ENCODE measurements around the gene EFHD2. TPM values are rescaled to one million over a fixed set of nuclear protein-coding genes. Genes with fewer than 3 reads are reported as not detected.

EFHD2 gene
- total RNA-seq, 1 experiment from 2014 or later, result 69.7 TPM

GRCh38 chr1:15403962-15404580, 5.6 kb upstream of the EFHD2 start:
- H3K4me1 ChIP-seq (ENCODE audit: control insufficient read depth in 1 of 2, insufficient read depth in 2 of 2, low read length in 2 of 2), result peaks cover under 1 to 10% of the 10 kb centered on the region in 2 experiments; a peak in 3 of 4 replicates
- DNase-seq (ENCODE audit: low read depth, low spot score) (no peak), ATAC-seq (no peak; the same call in 1 of the 2 replicates)
- no peaks in the 10 kb centered on the region for H4K20me1 ChIP-seq (ENCODE audit: insufficient read depth)
- RAD21 ChIA-PET (ENCODE audit: low non-redundant PET in 1 of 2, low total read pairs in 2 of 2, uncharacterized antibody in 2 of 2, unreplicated experiment in 2 of 2), result no interaction called here
- H3K79me2 ChIP-seq (ENCODE audit: insufficient read depth, low read length), result no peaks in the 10 kb centered on the region
- no peak overlapping the region for H2AFZ ChIP-seq (ENCODE audit: low read depth, low read length, poor library complexity, severe bottlenecking)
- intact Hi-C loops (cut with micrococcal nuclease), result no loop called here
- H3K27ac ChIP-seq (ENCODE audit: low read depth, low read length), result no peak overlapping the region
- H3K36me3 ChIP-seq (ENCODE audit: control insufficient read depth in 1 of 2, insufficient read depth in 2 of 2, low read length in 2 of 2), result no peaks in the 10 kb centered on the region
- H3K9me3 ChIP-seq (ENCODE audit: control insufficient read depth in 1 of 2, insufficient read depth in 1 of 2, low read depth in 1 of 2, low read length in 2 of 2), result no peaks in the 10 kb centered on the region
- H3K4me3 ChIP-seq (replicated peaks in 1 of 2; ENCODE audit: low read depth in 1 of 2, low read length in 2 of 2), result no peak overlapping the region
- H3K4me2 ChIP-seq (ENCODE audit: low read length), result no peak overlapping the region
- BruUV-seq (replicated peaks), result no TSS peak
- POLR2A ChIA-PET, result no interaction called here
- H3K9ac ChIP-seq (ENCODE audit: low read length), result no peak overlapping the region
- no peaks in the 10 kb centered on the region for H3K27me3 ChIP-seq (ENCODE audit: insufficient read depth, low read length)
- CTCF ChIA-PET, result no interaction called here
- TF ChIP-seq CBX3 (IDR thresholded peaks at IDR 0.05; ENCODE audit: low read depth), result no peak
- no peak for TF ChIP-seq ELF1 (IDR thresholded peaks at IDR 0.05; ENCODE audit: borderline replicate concordance, low read depth)
- TF ChIP-seq YY1 (IDR thresholded peaks at IDR 0.05; ENCODE audit: extremely low read depth, insufficient replicate concordance, low read depth, low read length), result no peak
- TF ChIP-seq ZNF274 (IDR thresholded peaks at IDR 0.05; ENCODE audit: low read depth, low read length), result no peak
- TF ChIP-seq MAX (IDR thresholded peaks at IDR 0.05), result no peak
- TF ChIP-seq REST (IDR thresholded peaks at IDR 0.05; ENCODE audit: low read depth), result no peak
- no peak for TF ChIP-seq TCF7L2 (IDR thresholded peaks at IDR 0.05; ENCODE audit: borderline replicate concordance, extremely low read depth, insufficient read depth, insufficient read length)
- no peak for TF ChIP-seq FOSL1 (IDR thresholded peaks at IDR 0.05; ENCODE audit: low read depth)
- no peak for TF ChIP-seq JUND (IDR thresholded peaks at IDR 0.05)
- TF ChIP-seq ATF3 (IDR thresholded peaks at IDR 0.05), result no peak
- TF ChIP-seq POLR2A (IDR thresholded peaks at IDR 0.05; ENCODE audit: borderline replicate concordance, extremely low read depth, insufficient read depth, insufficient read length), result no peak
- TF ChIP-seq SP1 (IDR thresholded peaks at IDR 0.05; ENCODE audit: low read depth), result no peak
- TF ChIP-seq ZFX (IDR thresholded peaks at IDR 0.05), result no peak
- TF ChIP-seq EZH2 (IDR thresholded peaks at IDR 0.05), result no peak
- no peaks in the 10 kb centered on the region for H3K9me2 ChIP-seq (ENCODE audit: insufficient read depth)

Data from HCT116 (cell line).